ENCODE results near the gene SASH1.

- TF ChIP-seq CTCF (IDR thresholded peaks at IDR 0.05; ENCODE audit: insufficient read depth, low read length, poor library complexity, severe bottlenecking) = no peak
- no peak for TF ChIP-seq EZH2phosphoT487 (conservative IDR thresholded peaks at IDR 0.05; ENCODE audit: low read length)
Observed at GRCh38 chr6:148470606-148471465, 128.2 kb downstream of the SASH1 start.

All from SU-DHL-6 (cell line).